HG02943 (cell line): Measurements from ENCODE around the gene SINHCAF.
"Not testable (repeated sequence)": the region's sequence is repeated elsewhere in the genome, so short reads cannot be mapped to it uniquely, and the experiment has no call there.

Experiments
- ATAC-seq: cut with Tn5 transposase; IDR thresholded peaks from one replicate; pipeline ENCODE4 v1.9.1; 2021; ENCODE audit warnings: mild to moderate bottlenecking, low read depth, moderate library complexity; ENCODE audit not compliant: unreplicated experiment

SINHCAF gene

DNA sequence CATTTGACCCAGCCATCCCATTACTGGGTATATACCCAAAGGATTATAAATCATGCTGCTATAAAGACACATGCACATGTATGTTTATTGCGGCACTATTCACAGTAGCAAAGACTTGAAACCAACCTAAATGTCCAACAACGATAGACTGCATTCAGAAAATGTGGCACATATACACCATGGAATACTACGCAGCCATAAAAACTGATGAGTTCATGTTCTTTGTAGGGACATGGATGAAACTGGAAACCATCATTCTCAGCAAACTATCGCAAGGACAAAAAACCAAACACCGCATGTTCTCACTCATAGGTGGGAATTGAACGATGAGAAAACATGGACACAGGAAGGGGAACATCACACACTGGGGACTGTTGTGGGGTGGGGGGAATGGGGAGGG is 52.2 kb downstream of the SINHCAF start:
- ATAC-seq: not testable (repeated sequence)

DNA sequence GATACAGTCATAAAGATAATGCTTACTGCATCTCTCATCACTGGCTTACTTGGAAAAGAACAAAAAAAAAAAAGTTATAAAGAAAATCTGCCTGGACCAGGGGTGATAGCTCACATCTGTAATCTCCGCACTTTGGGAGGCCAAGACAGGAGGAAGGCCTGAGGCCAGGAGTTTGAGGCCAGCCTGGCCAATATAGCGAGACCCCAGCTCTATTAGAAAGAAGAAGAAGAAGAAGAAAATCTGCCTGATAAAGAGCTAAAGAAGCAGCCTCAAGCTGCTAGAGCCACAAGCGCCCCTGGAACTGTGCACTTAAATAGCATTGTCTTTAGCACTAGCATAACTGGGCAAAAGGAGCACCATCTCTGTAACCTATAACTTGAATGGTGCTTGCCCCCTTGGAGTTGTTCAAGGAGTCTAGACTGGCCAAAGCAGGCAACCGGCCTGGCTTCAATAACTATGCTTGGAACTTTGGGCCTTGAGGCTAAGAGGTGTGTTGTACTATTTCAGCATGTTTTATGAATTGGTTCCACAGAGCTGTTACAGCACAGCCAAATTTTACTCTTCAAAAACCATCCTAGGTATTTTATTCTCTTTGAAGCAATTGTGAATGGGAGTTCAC is 53.2 kb downstream of the SINHCAF start:
- no peak for ATAC-seq

DNA sequence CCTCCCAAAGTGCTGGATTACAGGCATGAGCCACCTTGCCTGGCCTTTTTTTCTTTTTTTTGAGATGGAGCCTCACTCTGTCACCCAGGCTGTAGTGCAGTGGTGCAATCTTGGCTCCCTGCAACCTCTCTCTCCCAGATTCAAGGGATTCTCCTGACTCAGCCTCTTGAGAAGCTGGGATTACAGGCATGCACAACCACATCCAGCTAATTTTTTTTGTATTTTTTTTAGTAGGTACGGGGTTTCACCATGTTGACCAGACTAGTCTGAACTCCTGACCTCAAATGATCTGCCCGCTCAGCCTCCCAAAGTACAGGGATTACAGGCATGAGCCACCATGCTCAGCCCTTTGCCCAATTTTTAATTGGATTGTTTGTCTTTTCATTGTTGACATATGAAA is 58.0 kb downstream of the SINHCAF start:
- ATAC-seq: no peak

DNA sequence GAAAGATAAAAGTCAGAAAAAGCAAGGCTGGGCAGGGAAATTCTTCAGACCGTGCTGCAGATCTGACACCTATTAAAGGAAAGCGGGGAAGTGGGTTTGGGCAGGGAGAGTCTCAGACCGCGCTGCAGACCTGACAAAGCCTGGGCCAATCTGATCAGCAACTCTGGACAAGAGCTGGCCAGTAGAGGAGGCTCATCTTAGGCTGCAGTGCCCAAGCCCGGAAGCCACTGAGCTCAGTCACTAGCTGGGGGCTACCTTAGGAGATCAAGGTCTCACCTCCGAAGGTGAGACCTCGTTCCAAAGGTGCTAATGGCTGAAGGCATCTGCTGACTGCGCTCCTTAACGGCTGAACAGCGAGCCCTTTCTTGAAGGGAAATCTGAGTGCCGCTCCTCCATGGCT is 60.2 kb downstream of the SINHCAF start:
- no peak for ATAC-seq

DNA sequence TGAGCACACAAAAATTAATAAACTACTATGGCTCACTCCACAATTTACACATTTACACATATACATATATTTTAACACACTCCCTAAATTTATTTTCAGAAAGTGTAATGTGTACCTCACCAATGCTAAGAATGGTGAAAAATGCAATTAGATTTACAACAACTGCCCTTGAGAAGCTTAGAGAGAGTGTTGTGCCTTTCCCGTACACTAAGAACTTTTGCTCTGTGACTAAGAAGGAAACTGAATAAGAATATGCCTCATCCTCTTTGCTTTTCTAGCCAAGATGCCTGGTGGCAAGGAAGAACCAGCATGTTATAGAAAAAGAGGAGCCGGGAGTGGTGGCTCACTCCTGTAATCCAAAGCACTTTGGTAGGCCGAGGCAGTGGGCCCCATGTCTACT is 62.3 kb downstream of the SINHCAF start:
- ATAC-seq: no peak

DNA sequence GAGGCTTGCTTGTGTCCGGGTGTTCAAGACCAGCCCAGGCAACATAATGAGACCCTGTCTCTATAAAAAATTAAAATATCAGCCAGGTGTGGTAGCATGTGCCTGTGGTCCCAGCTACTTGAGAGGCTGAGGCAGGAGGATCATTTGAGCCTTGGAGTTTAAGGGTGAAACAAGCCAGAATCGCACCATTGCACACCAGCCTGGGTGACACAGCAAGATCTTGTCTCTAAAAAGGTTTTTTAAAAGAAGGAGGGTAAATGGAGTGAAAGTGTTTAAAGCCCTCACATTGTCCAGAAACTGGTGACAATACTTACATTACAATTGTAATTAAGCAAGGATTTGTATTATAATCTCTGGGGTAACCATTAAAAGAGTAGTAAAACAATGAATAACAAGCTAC is 64.2 kb downstream of the SINHCAF start:
- ATAC-seq: no peak

DNA sequence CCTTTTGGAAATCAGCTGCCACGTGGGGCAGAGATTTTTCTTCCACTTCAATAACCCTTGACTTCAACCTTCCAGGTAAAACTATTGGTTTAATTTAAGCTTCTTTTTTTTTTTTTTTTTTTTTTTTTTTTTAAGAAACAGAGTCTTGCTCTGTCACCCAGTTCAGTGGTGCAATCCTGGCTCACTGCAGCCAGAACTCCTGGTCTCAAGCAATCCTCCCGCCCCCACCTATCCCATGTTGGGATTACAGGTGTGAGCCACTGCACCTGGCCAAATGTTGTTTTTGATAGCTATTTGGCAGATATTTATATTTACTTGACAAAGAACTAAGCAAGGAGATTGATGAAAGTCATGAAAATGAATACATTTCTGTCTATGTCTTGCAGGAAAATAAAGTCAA is 65.1 kb downstream of the SINHCAF start:
- no peak for ATAC-seq

DNA sequence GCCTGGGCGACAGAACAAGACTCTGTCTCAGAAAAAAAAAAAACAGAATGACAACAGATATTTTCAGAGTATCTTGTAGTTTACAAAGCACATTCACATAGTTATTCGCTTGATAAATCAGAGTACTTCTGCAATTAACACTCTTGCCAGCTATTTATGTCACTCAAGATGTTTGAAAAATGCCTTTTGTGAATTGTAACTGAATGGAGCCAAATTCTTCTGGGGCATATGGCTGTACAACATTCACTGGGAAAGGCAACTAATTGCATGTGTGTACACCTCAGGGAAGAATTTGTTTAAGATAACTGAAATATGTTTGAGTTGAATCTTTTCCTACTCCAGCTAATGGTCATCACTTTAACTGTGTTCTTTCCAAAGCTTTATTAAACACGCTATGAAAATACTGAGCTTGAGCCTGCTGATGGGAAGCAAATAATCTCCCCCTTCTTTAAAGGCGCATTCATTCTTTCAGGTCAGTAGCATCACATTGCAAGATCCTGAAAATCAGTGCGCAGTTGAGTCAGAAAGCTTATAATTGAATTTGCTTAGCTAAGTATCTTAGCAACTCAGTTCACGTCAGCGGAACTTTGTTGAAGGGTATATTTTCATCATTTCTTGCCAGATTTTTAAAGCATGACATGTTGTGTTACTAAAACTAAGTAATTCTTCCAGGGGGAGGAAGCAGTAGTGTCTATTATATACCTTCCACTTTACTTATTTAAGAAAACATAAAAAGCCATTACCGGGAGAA is 66.6 kb downstream of the SINHCAF start:
- no peak for ATAC-seq

DNA sequence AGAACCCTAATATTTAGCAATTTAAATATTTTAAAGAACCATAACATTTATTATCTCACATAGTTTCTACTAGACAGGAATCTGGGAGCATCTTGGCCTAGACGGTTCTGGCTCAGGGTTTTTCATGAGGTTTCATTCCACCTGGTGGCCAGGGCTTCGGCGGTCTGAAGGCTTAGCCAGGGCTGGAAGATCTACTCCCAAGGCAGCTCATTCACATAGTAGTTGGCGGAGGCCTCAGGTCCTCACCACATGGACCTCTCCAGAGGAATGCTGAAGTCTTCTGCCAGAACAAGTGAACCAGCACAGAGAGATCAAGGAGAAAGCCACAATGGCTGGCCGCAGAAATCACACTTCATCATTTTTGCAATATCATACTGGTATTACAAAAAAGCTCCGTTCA is 68.2 kb downstream of the SINHCAF start:
- ATAC-seq: no peak

DNA sequence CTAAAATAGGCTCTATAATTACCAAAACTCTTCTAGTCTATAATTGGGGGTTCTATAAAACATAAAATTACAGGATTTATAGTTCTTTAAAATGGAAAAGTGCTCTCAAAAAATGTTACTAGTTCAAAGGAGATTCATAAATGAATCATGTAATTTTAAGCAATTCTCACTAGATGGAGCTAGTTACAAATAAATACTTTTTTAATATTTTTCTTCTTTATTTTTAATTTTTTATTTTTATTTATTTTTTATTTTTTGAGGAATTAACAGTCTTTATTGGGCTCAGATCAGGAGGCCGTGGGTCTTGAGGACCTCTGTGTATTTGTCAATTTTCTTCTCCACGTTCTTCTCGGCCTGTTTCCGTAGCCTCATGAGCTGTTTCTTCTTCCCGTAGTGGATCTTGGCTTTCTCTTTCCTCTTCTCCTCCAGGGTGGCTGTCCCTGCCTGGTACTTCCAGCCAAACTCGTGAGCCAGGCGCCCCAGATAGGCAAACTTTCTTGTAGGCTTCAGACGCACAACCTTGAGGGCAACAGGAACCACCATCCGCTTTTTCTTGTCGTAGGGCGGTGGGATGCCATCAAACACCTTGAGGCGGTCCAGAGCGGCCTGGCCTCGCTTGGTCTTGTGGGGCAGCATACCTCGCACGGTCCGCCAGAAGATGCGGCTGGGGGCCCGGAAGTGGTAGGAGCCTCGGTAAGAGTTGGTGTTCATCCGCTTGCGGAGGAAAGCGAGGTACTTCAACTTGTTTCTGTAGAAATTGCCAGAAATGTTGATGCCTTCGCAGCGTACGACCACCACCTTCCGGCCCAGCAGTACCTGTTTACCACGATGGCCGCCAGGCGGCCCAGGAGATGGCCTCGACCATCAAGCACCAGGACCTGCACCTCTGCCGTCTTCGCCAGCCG is 74.0 kb downstream of the SINHCAF start:
- ATAC-seq: not testable (repeated sequence)

DNA sequence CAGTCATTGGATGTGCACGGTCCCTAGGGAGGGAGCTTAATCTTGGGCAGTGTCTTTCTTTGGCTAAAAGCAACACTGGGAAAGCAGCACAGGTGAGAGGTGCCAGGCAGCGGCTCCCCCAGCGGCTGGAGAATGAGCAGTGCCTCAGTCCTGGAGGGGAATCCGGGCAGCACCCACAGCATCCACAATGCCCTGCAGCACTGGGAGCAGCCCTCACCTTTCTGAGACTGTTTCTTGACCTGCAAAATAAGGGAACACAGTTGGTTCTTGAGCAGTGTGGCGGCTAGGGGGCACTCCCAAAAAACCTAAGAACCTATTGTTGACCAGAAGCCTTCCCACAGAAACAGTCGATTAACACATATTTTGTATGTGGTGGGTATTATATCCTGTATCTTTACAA is 75.8 kb downstream of the SINHCAF start:
- ATAC-seq: no peak

DNA sequence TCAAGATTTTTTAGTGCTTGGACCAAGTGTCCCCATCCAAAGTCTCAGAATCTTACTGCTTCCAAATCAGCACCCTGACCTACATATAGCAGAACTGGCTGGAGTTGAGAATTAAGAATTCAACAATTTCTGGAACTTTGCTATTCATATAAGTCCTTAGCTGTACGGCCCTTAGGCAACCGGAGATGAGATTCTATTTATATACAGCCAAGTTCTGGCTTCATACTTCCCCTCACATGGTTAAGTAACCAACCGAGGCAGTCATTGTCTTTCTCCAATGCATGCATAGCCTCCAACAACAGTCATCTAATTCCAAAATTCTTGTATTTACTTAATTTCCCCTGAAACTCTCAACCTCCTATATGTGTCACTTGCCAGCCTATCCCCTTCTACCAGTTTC is 76.6 kb downstream of the SINHCAF start:
- no peak for ATAC-seq

DNA sequence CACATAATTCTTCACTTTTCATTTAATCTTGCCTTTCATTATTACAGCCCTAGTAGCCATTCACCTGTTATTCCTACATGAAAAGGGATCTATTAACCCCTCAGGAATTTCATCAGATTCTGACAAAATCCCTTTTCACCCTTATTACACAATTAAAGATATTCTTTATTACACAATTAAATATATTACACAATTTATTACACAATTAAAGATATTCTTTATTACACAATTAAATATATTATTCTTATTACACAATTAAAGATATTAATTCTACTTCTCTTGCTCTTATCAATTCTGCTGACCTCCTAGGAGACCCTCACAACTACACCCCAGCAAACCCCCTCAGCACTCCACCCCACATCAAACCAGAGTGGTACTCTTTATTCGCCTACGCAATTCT is 77.1 kb downstream of the SINHCAF start:
- ATAC-seq: no peak

DNA sequence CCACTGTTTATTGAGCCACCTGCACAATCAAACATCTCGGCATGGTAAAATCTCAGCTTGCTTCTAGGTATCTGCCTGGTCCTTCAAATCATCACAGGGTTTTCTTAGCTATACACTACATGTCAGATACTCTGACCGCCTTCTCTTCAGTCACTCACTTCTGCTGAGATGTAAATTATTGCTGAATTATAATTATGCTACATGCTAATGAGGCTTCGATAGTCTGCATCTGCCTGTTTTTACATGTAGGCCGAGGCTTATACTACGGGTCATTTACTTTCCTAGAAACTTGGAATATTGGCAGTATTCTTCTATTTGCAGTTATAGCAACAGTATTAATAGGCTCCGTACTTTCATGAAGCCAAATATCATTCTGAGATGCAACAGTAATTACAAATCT is 77.6 kb downstream of the SINHCAF start:
- ATAC-seq: no peak

DNA sequence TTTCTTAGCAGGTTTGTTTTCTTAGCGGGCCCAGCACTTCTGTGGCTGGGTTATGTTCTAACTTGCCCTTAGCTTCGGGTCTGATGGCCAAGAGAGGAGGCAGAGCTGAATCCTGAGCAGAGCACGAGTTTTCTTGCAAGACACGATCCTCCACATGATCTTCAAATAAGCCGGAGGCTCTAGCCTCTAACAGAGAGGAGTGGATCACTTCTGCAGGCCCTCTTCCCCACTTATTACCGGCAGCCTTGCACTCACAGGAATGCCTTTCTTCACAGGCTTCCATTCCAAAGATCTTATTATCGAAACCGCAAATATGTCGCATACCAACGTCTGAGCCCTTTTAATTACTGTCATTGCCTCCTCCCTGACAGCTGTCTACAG is 79.5 kb downstream of the SINHCAF start:
- no peak for ATAC-seq

DNA sequence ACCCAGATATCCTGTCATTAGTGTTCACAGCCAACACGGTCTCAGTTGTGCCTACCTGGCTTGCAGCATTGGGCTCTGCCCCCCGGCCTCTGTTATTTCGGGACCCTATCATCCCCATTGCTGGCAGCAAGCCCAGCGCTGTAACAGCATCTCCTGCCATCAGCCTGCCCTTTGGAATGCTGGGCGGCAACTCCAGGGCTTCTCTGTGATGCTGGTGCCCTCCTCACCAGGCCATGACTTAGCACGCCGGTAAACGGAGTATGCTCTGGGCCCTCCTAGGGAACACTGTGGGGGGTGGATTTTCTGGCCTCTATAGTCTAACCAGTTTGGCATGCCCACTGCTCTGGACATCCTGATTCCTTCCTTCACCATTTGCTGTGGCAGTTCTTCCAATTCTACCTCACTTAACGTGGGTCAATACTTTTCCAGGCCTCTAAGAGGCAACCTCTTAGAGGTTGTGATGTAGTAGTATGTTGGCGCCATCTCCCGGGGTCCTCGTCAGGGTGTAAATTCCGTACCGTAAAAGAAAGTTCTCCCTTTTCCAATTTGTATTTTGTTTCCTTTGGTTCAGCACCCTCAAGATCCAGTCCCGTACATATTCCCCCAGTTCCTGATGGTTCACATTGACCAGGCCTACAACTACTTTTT is 80.0 kb downstream of the SINHCAF start:
- ATAC-seq: no peak

DNA sequence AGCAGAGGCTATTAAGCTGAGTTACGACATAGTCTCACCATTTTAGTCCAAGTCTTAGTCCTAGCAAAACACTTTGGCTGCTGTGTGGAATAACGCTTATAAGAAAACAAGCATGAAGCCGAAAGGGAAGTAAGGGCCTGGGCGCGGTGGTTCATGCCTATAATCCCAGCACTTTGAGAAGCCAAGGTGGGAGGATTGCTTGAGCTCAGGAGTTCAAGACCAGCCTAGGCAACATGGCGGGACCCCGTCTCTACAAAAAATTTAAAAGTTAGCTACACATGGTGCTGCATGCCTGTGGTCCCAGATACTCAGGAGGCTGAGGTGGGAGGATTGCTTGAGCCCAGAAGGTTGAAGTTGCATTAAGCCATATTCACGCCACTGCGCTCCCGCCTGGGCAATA is 83.5 kb downstream of the SINHCAF start:
- not testable (repeated sequence) for ATAC-seq

DNA sequence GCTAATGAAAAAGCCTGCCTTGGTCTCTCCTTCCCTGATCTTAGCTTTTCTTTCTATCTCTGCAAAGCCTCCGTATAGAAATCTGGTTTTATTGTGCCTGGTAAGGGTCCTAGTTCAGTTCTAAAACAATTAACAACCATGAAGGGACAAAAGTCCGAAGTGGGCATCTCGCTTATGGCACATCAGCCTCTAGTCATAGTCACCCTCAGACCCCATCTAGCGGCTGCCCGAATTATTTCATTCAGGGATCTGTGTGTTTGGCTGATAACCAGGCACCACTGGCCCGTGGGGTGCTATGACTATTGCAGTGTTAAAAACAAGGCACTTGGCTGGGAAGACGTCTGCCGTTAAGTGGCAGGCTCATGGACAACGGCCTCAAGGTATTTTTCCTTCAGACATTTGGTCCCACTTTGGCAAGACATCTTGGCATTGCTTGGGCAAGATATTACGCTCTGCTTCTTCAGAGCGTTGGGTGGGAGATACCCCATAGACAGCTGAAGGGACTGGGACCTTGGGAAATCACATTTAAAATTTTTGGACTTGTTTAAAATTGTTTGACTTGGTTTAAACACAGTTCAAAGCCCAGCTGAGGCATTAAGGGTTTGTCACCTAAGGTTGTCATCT is 87.1 kb downstream of the SINHCAF start:
- peak; percentile 61 for ATAC-seq

DNA sequence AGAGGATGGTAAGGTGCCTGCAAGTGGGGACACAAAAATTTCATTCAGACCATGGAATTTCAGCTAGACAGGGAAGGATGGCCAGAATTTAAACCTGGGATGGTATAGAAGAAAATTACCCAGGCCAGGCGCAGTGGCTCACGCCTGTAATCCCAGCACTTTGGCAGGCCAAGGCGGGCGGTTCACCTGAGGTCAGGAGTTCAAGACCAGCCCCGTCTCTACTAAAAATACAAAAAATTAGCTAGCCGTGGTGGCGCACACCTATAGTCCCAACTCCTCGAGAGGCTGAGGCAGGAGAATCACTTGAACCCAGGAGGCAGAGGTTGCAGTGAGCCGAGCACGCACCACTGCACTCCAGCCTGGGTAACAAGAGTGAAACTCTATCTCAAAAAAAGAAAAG is 87.6 kb downstream of the SINHCAF start:
- ATAC-seq: not testable (repeated sequence)

DNA sequence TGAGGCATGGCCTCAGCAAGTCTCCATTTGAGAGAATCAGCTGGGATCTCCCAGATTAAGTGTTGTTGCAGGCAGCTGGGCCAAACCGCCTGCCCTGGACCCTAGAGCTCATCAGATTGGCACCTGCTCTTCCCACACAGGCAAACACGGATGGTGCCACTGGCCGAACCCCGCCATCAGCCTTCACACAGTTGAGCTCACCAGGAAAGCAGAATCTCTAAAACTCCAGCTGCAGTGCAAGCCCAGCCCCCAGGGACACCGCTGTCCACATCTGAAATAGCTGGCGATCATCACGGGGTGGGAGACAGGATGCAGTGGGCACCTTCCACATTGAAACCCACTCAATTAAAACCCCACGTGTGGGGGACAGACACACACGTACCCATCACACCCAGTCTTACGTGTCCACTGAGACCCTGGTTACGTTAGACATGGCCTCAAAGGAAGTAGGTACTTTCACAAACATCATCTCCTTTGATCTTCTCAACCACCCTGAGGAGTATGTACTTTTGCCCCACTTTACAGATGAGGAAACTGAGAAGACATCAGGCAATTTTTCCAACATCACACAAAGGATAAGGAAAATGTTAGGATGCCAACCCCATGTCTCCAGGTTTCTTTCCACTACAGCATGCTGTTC is 88.8 kb downstream of the SINHCAF start:
- no peak for ATAC-seq
